ENCODE results near the gene LARP4.

DNA sequence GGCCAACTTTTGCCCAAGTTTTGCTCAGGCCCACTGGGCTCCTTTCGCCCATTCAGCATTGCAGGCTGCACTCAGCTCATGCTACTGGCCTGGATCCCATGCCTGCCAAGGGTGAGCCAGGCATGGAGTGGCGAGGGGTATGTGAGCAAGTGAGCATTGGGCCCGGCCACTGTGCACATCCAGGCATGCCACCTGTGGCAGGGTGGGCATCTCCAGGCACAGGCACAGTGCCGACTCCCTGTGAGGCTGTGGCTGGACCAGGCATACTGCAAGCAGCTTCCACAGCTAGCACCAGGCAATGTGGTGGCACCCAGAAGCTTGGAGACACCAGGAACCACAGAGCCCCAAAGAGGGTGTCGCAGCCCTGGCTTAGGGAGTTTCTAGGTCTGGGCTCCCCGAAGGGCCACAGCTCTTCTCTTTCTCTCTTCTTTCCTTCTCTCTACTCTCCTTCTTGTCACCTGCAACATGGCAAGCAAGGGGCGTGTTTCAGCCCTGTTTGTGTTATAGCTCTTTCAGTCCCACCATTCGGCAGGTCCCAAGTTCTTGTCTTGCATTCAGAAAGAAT, 19.8 kb upstream of the LARP4 start:
- TF ChIP-seq, protein P1, sequence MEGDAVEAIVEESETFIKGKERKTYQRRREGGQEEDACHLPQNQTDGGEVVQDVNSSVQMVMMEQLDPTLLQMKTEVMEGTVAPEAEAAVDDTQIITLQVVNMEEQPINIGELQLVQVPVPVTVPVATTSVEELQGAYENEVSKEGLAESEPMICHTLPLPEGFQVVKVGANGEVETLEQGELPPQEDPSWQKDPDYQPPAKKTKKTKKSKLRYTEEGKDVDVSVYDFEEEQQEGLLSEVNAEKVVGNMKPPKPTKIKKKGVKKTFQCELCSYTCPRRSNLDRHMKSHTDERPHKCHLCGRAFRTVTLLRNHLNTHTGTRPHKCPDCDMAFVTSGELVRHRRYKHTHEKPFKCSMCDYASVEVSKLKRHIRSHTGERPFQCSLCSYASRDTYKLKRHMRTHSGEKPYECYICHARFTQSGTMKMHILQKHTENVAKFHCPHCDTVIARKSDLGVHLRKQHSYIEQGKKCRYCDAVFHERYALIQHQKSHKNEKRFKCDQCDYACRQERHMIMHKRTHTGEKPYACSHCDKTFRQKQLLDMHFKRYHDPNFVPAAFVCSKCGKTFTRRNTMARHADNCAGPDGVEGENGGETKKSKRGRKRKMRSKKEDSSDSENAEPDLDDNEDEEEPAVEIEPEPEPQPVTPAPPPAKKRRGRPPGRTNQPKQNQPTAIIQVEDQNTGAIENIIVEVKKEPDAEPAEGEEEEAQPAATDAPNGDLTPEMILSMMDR (IDR thresholded peaks at IDR 0.05), result no peak
- no peak for TF ChIP-seq POLR2A (IDR thresholded peaks at IDR 0.05)
